ENCODE measurements around the gene C10orf90. TPM values are rescaled to one million over a fixed set of nuclear protein-coding genes. Genes with fewer than 3 reads are reported as not detected.

C10orf90 gene
- total and polyA plus RNA-seq, 9 donors = not detected

DNA sequence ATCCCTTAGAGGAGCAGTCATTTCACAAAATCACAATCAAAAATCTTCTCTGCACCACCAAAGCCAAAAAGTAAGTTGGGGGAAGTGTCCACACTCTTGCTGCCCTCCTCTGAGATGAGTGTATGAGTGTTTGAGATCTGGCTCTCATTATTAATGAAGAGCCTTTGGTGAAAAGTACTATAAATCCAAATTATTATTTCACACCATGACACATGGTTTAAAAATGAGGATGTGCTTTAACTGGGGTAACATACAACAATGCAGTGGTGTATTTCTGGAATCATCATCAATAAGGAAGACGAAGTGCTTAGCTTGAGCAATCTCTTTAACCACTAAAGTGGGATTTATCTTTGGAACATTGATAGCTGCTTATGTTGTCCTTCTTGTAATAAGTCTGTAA, 168.1 kb downstream of the C10orf90 start:
- H3K9me3 ChIP-seq = no peaks in the 10 kb centered on the region
- no peak overlapping the region for H3K27ac ChIP-seq
- no peak for TF ChIP-seq EP300 (IDR thresholded peaks at IDR 0.05)
- no peak for TF ChIP-seq POLR2A (IDR thresholded peaks at IDR 0.05)
- TF ChIP-seq, protein P1, sequence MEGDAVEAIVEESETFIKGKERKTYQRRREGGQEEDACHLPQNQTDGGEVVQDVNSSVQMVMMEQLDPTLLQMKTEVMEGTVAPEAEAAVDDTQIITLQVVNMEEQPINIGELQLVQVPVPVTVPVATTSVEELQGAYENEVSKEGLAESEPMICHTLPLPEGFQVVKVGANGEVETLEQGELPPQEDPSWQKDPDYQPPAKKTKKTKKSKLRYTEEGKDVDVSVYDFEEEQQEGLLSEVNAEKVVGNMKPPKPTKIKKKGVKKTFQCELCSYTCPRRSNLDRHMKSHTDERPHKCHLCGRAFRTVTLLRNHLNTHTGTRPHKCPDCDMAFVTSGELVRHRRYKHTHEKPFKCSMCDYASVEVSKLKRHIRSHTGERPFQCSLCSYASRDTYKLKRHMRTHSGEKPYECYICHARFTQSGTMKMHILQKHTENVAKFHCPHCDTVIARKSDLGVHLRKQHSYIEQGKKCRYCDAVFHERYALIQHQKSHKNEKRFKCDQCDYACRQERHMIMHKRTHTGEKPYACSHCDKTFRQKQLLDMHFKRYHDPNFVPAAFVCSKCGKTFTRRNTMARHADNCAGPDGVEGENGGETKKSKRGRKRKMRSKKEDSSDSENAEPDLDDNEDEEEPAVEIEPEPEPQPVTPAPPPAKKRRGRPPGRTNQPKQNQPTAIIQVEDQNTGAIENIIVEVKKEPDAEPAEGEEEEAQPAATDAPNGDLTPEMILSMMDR (IDR thresholded peaks at IDR 0.05) = no peak
- intact Hi-C loops (cut with DNase I) = loop anchor here in 2 of 4 donors (10.0 kb wide), 2 partner anchors 118 to 518 kb away; partner anchors contain the start of gene ADAM12 (in 1 of the 2)
- H3K27me3 ChIP-seq = no peaks in the 10 kb centered on the region
- H3K4me1 ChIP-seq (ENCODE audit: insufficient read depth) = no peaks in the 10 kb centered on the region
- DNase-seq = no peak
- no peak overlapping the region for H3K4me3 ChIP-seq
- H3K36me3 ChIP-seq = no peaks in the 10 kb centered on the region
- 93 to 94% (median 93%) methylated on average over 1 of the region's 1 CpG for WGBS, 3 donors

DNA sequence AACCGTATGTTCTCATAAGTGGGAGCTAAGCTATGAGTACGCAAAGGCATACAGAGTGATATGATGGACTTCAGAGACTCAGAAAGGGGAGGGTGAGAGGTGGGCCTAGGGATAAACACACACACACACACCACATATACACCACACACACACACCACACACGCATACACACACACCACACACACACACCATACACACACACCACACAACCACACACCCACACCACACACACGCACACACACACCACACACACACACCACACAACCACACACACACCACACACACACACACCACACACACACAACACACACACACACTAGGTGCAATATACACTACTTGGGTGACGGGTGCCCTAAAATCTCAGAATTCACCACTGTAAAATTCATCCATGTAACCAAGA, 168.7 kb downstream of the C10orf90 start:
- DNase-seq = no peak
- intact Hi-C loops (cut with DNase I) = loop anchor here in 2 of 4 donors (10.0 kb wide), 2 partner anchors 117 to 517 kb away; partner anchors contain the start of gene ADAM12 (in 1 of the 2)
- no peaks in the 10 kb centered on the region for H3K9me3 ChIP-seq
- H3K4me3 ChIP-seq = no peak overlapping the region
- no peak for TF ChIP-seq POLR2A (IDR thresholded peaks at IDR 0.05)
- TF ChIP-seq, protein P1 (IDR thresholded peaks at IDR 0.05) = no peak
- no peak for TF ChIP-seq EP300 (IDR thresholded peaks at IDR 0.05)
- no peaks in the 10 kb centered on the region for H3K27me3 ChIP-seq
- no peaks in the 10 kb centered on the region for H3K36me3 ChIP-seq
- no peak overlapping the region for H3K27ac ChIP-seq
- 86 to 97% (median 96%) methylated on average over 5 of the region's 5 CpGs for WGBS, 3 donors
- H3K4me1 ChIP-seq (ENCODE audit: insufficient read depth) = no peaks in the 10 kb centered on the region

DNA sequence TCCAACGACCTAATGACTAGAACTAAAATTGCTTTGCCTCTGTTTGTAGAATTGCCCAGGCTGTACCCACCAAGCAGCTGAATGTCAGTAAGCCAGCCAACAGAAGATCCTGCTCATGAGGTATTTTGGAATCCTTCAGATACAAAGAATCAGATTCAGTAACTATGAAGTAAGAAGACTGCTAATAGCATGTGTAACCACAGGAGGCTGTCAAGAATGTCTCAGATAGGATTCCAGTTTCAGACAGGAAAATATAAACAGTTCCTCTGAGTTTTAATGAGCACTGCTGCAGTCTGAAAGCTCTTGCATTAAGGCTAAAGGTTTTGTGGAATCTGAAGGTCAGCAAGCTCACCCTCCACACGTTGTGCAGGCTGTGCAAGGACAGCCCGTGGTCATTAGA, 169.6 kb downstream of the C10orf90 start:
- Histone ChIP-seq H3K4me3 (no peak overlapping the region), H3K9me3 (no peaks in the 10 kb centered on the region), H3K27me3 (no peaks in the 10 kb centered on the region), H3K27ac (no peak overlapping the region), H3K4me1 (ENCODE audit: insufficient read depth) (no peaks in the 10 kb centered on the region), H3K36me3 (no peaks in the 10 kb centered on the region)
- intact Hi-C loops (cut with DNase I) = loop anchor here in 2 of 4 donors (10.0 kb wide), 2 partner anchors 116 to 516 kb away; partner anchors contain the start of gene ADAM12 (in 1 of the 2)
- WGBS, 3 donors = 33 to 56% (median 37%) methylated on average over 3 of the region's 3 CpGs
- TF ChIP-seq POLR2A (IDR thresholded peaks at IDR 0.05) (no peak), EP300 (IDR thresholded peaks at IDR 0.05) (no peak)
- TF ChIP-seq, protein P1 (IDR thresholded peaks at IDR 0.05) = no peak
- DNase-seq = no peak

DNA sequence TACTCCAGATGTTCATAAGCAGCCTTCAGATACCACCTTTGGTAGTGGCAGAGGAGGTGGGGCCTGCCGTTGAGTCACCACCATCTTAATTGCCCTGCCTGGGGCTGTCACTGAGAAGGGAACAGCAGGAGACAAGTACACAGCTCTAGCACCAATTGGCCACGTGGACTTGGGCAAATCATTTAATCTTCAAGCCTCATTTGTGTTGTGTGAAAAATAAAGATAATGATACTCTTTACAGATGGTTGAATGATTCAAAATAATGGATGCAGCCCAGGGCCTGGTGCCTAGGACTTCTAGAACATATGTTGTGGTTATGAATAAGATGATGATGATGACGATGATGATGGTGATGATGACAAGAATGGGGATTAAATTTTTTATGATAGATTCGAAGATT, 170.3 kb downstream of the C10orf90 start:
- intact Hi-C loops (cut with DNase I) = loop anchor here in 2 of 4 donors (10.0 kb wide), 2 partner anchors 115 to 515 kb away; partner anchors contain the start of gene ADAM12 (in 1 of the 2)

DNA sequence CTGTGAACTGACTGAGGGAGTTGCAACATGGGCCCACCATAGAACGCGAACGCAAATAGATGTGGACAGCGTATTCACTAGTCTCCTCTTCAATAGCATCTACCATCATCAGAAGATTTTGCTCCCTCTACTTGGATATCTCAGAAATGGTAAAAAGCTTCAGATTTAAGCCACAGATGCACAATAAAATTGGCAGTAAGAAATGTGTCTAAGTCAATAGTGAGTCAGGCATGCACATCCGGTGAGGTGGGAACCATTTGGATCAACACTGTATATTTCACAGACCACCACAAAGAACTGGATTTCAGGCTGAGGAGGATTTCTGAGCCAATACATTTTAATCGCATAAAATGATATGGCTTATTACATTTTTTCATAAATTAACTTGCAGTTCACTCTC, 170.7 kb downstream of the C10orf90 start:
- DNase-seq = no peak
- intact Hi-C loops (cut with DNase I) = loop anchor here in 2 of 4 donors (10.0 kb wide), 2 partner anchors 115 to 515 kb away; partner anchors contain the start of gene ADAM12 (in 1 of the 2)
- 95% methylated on average over 6 of the region's 6 CpGs for WGBS, 3 donors

More for the DNA sequence above, 170.3 kb downstream of the C10orf90 start:
- no peak for DNase-seq
- no peaks in the 10 kb centered on the region for H3K9me3 ChIP-seq
- no peaks in the 10 kb centered on the region for H3K36me3 ChIP-seq
- no peaks in the 10 kb centered on the region for H3K4me1 ChIP-seq (ENCODE audit: insufficient read depth)
- H3K27ac ChIP-seq = no peak overlapping the region
- H3K4me3 ChIP-seq = no peak overlapping the region
- no peaks in the 10 kb centered on the region for H3K27me3 ChIP-seq
- WGBS, 3 donors = 83 to 90% (median 90%) methylated on average over 4 of the region's 4 CpGs
- TF ChIP-seq EP300 (IDR thresholded peaks at IDR 0.05) = no peak

More for the DNA sequence above, 170.7 kb downstream of the C10orf90 start:
- Histone ChIP-seq H3K27me3 (no peaks in the 10 kb centered on the region), H3K27ac (no peak overlapping the region), H3K4me1 (ENCODE audit: insufficient read depth) (no peaks in the 10 kb centered on the region), H3K4me3 (no peak overlapping the region), H3K9me3 (no peaks in the 10 kb centered on the region), H3K36me3 (no peaks in the 10 kb centered on the region)
- TF ChIP-seq, protein P1 (IDR thresholded peaks at IDR 0.05) = no peak
- TF ChIP-seq EP300 (IDR thresholded peaks at IDR 0.05) (no peak), POLR2A (IDR thresholded peaks at IDR 0.05) (no peak)

All from ovary (tissue), 9 donors.